Measurements from ENCODE around the gene PANK4. TPM values are rescaled to one million over a fixed set of nuclear protein-coding genes. Genes with fewer than 3 reads are reported as not detected.

Gene PANK4
- total RNA-seq, 6 experiments from 2014 or later, result 9.6 to 18.9 (median 13.4) TPM

DNA sequence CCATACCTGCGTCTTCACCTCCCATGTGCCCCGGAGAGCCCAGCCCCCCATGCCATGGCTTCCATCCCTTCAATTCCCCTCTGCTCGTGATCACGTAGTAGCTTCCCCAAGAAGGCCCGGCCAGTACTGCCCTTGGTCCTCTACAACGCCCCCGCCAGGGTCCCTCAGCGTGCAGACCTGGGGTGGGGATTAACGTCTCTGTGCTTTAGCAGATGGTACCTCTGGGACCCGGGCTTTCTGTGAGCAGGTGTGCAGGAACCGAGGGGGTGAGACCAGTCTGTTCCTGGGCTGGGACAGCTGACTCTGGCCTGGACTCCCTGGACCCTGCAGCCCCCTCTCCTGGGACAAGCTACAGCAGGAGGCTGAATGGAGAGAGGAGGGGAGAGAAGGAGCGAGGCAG lies 49.1 kb downstream of the PANK4 start:
- intact Hi-C loops (cut with DNase I), result no loop called here
- DNase-seq (no peak), ATAC-seq (no peak)
- H3K4me3 ChIP-seq, result no peak overlapping the region
- H3K4me1 ChIP-seq, result peaks cover 0 to 28% (median 12%) of the 10 kb centered on the region in 4 donors
- H3K36me3 ChIP-seq, result no peaks in the 10 kb centered on the region
- 60% methylated on average over 2 of the region's 12 CpGs for WGBS (ENCODE audit: insufficient coverage, low coverage, low lambda C conversion rate, missing lambda C conversion rate)
- no peaks in the 10 kb centered on the region for H3K9me3 ChIP-seq
- no peaks in the 10 kb centered on the region for H3K27me3 ChIP-seq
- no peak for TF ChIP-seq CTCF (IDR thresholded peaks at IDR 0.05)
- no peak for TF ChIP-seq POLR2A (IDR thresholded peaks at IDR 0.05)
- no peak overlapping the region for H3K27ac ChIP-seq

- TF ChIP-seq CTCF (IDR thresholded peaks at IDR 0.05), result no peak
- WGBS (ENCODE audit: insufficient coverage, low coverage, low lambda C conversion rate, missing lambda C conversion rate), result 18% methylated on average over 2 of the region's 34 CpGs
These were observed 50.1 kb downstream of the PANK4 start, which contains the start of gene PLCH2 for GRCh38 chr1:2476061-2476999. PLCH2 (plus strand) TSS chr1:2476289; CDS start chr1:2476589, 300 bp downstream.

GRCh38 chr1:2475571-2475970 lies 50.8 kb downstream of the PANK4 start:
- Histone ChIP-seq H3K4me3 (no peak overlapping the region), H3K4me1 (peaks cover 0 to 28% (median 12%) of the 10 kb centered on the region in 4 donors), H3K27ac (peak overlapping the region; percentile 37 to 72 (median 62)), H3K36me3 (no peaks in the 10 kb centered on the region), H3K9me3 (no peaks in the 10 kb centered on the region), H3K27me3 (no peaks in the 10 kb centered on the region)
- intact Hi-C loops (cut with DNase I), result no loop called here
- peak; percentile 13 to 43 (median 28) for ATAC-seq
- 83% methylated on average over 2 of the region's 12 CpGs for WGBS (ENCODE audit: insufficient coverage, low coverage, low lambda C conversion rate, missing lambda C conversion rate)
- DNase-seq, result peak in 2 of 3 donors; percentile 50 to 66
- no peak for TF ChIP-seq CTCF (IDR thresholded peaks at IDR 0.05)
- TF ChIP-seq POLR2A (IDR thresholded peaks at IDR 0.05), result no peak

More at GRCh38 chr1:2476061-2476999, 50.1 kb downstream of the PANK4 start, which contains the start of gene PLCH2:
- H3K4me1 ChIP-seq, result peaks cover 0 to 28% (median 12%) of the 10 kb centered on the region in 4 donors
- intact Hi-C loops (cut with DNase I), result no loop called here
- no peaks in the 10 kb centered on the region for H3K36me3 ChIP-seq
- H3K27ac ChIP-seq, result peak within 1 kb of the TSS; percentile 37 to 72 (median 62)
- DNase-seq (no peak), ATAC-seq (no peak)
- no peaks in the 10 kb centered on the region for H3K9me3 ChIP-seq
- H3K27me3 ChIP-seq, result no peaks in the 10 kb centered on the region
- H3K4me3 ChIP-seq, result no peak within 1 kb of the TSS

- Histone ChIP-seq H3K4me1 (peaks cover 0 to 28% (median 12%) of the 10 kb centered on the region in 4 donors), H3K36me3 (no peaks in the 10 kb centered on the region), H3K4me3 (no peak overlapping the region), H3K9me3 (no peaks in the 10 kb centered on the region), H3K27ac (peak overlapping the region; percentile 37 to 72 (median 62)), H3K27me3 (no peaks in the 10 kb centered on the region)
- intact Hi-C loops (cut with DNase I), result no loop called here
- TF ChIP-seq CTCF (IDR thresholded peaks at IDR 0.05) (no peak), POLR2A (IDR thresholded peaks at IDR 0.05) (peak; percentile 15)
- ATAC-seq, result peak; percentile 86 to 91 (median 88)
- peak; percentile 92 to 93 (median 93) for DNase-seq
- 23% methylated on average over 5 of the region's 13 CpGs for WGBS (ENCODE audit: insufficient coverage, low coverage, low lambda C conversion rate, missing lambda C conversion rate)
These were observed 51.4 kb downstream of the PANK4 start for GRCh38 chr1:2474933-2475371.
